Adrenal gland (tissue), 19 donors: ENCODE data around the gene FAM221A. TPM values are rescaled to one million over a fixed set of nuclear protein-coding genes. Genes with fewer than 3 reads are reported as not detected.
A peak's percentile ranks its signal among the peaks of the same experiment; 100 is the strongest.

Source experiments
- DNase-seq, 7 donors: peaks; one replicate each; pipeline ENCODE4 v3.0.0-alpha.2; 2019 to 2020
- H3K27ac ChIP-seq, 5 donors: fragments of 200-600 bp; sonication (generic) in 4 of 5; 1 replicate in 3 of 5; 2 replicates in 2 of 5; pipeline versions ENCODE4 v1.5.1 to v1.8.0; 2016 to 2020; ENCODE audit warnings: mild to moderate bottlenecking in 1 of 5
- H3K27me3 ChIP-seq: fragments of 200-600 bp; 2 replicates; pipeline ENCODE4 v1.8.0; 2021
- H3K36me3 ChIP-seq, 2 donors: fragments of 200-600 bp; replicated peaks in 1 of 2; 1 replicate in 1 of 2; 2 replicates in 1 of 2; pipeline versions ENCODE4 v1.5.1 to v1.8.0; 2018 to 2022
- H3K4me1 ChIP-seq, 2 donors: fragments of 200-600 bp; replicated peaks in 1 of 2; 1 replicate in 1 of 2; 2 replicates in 1 of 2; pipeline versions ENCODE4 v1.5.1 to v1.8.0; 2018 to 2021
- H3K4me3 ChIP-seq, 4 donors: fragments of 200-600 bp; sonication (generic) in 3 of 4; one replicate each; pipeline ENCODE4 v1.5.1; 2016 to 2018
- H3K9me3 ChIP-seq, 3 donors: fragments of 200-600 bp; sonication (generic) in 1 of 3; replicated peaks in 1 of 3; 1 replicate in 2 of 3; 2 replicates in 1 of 3; pipeline versions ENCODE4 v1.5.1 to v1.8.0; 2016 to 2021
- POLR2A ChIP-seq, 2 donors: fragments of 450-650 bp; IDR thresholded peaks; one replicate each; pipeline ENCODE4 v1.6.1; 2017; ENCODE audit warnings: antibody characterized with exemption in 2 of 2, mild to moderate bottlenecking in 2 of 2, moderate library complexity in 1 of 2
- WGBS, 4 donors: extraction: QIAGEN DNeasy Blood & Tissue Kit in 2 of 4; methylation state at CpG; one replicate each; pipeline versions ENCODE4 v1.1.5 to v1.1.7; 2013 to 2017; 5-methylcytosine and 5-hydroxymethylcytosine counted together
- intact Hi-C, 2 donors: fragments of 100-400 bp; cut with DNase I; formaldehyde crosslinking; loops; one replicate each; pipeline versions ENCODE4 v1.14.1 to v1.15.0; 2022 to 2023
- long read RNA-seq, 10 donors: library from polyadenylated mRNA in 3 of 10; unstranded in 2 of 10; stranded (forward) in 1 of 10; transcript quantifications; one replicate each; pipeline ENCODE4 v2.0.0 and lab custom pipeline, GENCODE V29; 2021 to 2026
- polyA plus RNA-seq, 3 donors: library from polyadenylated mRNA; stranded (reverse); fragments of 200-250 nt in 2 of 3; fragments of 350-450 nt in 1 of 3; fragmentation: Illumina TruSeq in 1 of 3; extraction: RNeasy Lipid Tissue Mini Kit (QIAGEN cat#74804) in 1 of 3; gene quantifications; one replicate each; pipeline ENCODE4 v1.2.3, GENCODE V29; 2013 to 2014
- total RNA-seq, 9 donors: library from RNA; depleted of rRNA in 4 of 9; stranded (reverse); fragments of >200 nt in 4 of 9; fragments of 120-200 nt in 1 of 9; fragmentation: NEBNext Ultra II Directional in 1 of 9; extraction: Animal tissue kit (Norgen Biotek cat#: 25700) in 1 of 9; gene quantifications; one replicate each; pipeline versions ENCODE4 v1.1.0 to v1.2.4, GENCODE V29; 2013 to 2023
- TF ChIP-seq, protein P1 (sequence below), 6 experiments: fragments of 450-650 bp in 4 of 6; fragments of 200-600 bp in 2 of 6; sonication (generic) in 1 of 6; IDR thresholded peaks; 1 replicate in 5 of 6; 2 replicates in 1 of 6; pipeline versions ENCODE4 v1.5.1 to v1.8.0; 2016 to 2021; ENCODE audit warnings: antibody characterized with exemption in 6 of 6, mild to moderate bottlenecking in 2 of 6, moderate library complexity in 1 of 6
- donor health status: healthy with polysubstance abuse.
- donor health status: Bipolar disorder and iron deficiency.
- donor health status: DM: yes; HTN: yes; CAD: no.
- donor health status: DM: no; HTN: no; CAD: no.
- donor health status: DM: no; HTN: no; CAD: no.
- donor health status: DM: yes; HTN: yes; CAD: no.

The FAM221A gene, protein sequence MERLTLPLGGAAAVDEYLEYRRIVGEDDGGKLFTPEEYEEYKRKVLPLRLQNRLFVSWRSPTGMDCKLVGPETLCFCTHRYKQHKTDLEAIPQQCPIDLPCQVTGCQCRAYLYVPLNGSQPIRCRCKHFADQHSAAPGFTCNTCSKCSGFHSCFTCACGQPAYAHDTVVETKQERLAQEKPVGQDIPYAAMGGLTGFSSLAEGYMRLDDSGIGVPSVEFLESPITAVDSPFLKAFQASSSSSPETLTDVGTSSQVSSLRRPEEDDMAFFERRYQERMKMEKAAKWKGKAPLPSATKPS
- total RNA-seq (1 to 10 TPM; 1.3 to 5.2 (median 4.3) TPM), polyA plus RNA-seq (1 to 10 TPM; 4.3 to 5.6 (median 5.2) TPM)
- long read RNA-seq, donor 1: 0 reads
- long read RNA-seq, donor 2: 0 reads
- long read RNA-seq, donor 3: 0 reads
- long read RNA-seq, donor 4, partial matches to known transcripts: 0 of 1 reads
- long read RNA-seq, donor 4, other reads (novel, unspliced or antisense): 0 of 1 reads
- long read RNA-seq, donor 5, partial matches to known transcripts: 0 of 4 reads
- long read RNA-seq, donor 5, other reads (novel, unspliced or antisense): 1 of 4 reads
- long read RNA-seq, donor 6, partial matches to known transcripts: 0 of 3 reads
- long read RNA-seq, donor 6, other reads (novel, unspliced or antisense): 1 of 3 reads
- long read RNA-seq, donor 7: 0 reads
- long read RNA-seq, donor 8: 0 reads
- long read RNA-seq, donor 9: 0 reads
- long read RNA-seq, donor 10: 0 reads

DNA sequence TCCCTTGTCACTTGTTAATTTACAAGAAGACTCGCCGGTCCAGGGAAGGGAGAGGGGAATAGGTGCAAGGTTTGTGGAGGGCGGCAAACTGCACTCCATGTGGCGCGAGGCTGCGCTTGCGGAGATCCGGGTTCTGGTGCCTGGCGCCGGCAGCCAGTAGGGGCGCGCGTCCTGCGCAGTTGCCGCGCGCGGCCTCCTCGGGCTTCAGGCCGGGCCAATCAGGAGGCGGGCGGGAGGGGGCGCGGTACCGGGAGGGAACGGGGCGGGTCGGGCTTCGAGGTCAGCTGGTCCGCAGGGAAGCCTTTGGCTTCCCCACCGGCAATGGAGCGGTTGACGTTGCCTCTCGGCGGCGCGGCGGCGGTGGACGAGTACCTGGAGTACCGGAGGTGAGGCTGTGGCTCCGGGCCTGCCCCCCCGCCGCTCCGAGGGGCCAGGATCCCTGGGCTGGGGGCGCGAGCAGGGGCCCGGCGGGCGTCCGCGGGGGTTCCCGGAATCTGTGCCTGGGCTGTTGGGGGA is at the start of gene FAM221A:
Gene FAM221A, plus strand, starts transcription at position 302 of the 516 bp plus-strand sequence. Its CDS starts 20 bp downstream, at position 322.
- intact Hi-C loops: loop anchor here in 1 of 2 donors (5.0 kb wide), 1 partner anchor 83 kb away; the partner anchor contains the start of gene CCDC126
- TF ChIP-seq POLR2A (IDR thresholded peaks at IDR 0.05): no peak
- TF ChIP-seq, protein P1, sequence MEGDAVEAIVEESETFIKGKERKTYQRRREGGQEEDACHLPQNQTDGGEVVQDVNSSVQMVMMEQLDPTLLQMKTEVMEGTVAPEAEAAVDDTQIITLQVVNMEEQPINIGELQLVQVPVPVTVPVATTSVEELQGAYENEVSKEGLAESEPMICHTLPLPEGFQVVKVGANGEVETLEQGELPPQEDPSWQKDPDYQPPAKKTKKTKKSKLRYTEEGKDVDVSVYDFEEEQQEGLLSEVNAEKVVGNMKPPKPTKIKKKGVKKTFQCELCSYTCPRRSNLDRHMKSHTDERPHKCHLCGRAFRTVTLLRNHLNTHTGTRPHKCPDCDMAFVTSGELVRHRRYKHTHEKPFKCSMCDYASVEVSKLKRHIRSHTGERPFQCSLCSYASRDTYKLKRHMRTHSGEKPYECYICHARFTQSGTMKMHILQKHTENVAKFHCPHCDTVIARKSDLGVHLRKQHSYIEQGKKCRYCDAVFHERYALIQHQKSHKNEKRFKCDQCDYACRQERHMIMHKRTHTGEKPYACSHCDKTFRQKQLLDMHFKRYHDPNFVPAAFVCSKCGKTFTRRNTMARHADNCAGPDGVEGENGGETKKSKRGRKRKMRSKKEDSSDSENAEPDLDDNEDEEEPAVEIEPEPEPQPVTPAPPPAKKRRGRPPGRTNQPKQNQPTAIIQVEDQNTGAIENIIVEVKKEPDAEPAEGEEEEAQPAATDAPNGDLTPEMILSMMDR (IDR thresholded peaks at IDR 0.05): peak; percentile 51 to 79 (median 70)
- peak; percentile 89 to 93 (median 91) for DNase-seq
- Histone ChIP-seq H3K4me1 (peaks cover 4 to 10% of the 10 kb centered on the region in 2 donors), H3K27ac (peak within 1 kb of the TSS in 4 of 5 donors; percentile 46 to 83 (median 68)), H3K27me3 (no peaks in the 10 kb centered on the region), H3K9me3 (no peaks in the 10 kb centered on the region), H3K36me3 (no peaks in the 10 kb centered on the region), H3K4me3 (peak within 1 kb of the TSS; percentile 12 to 74 (median 60))
- WGBS, 4 donors: 0 to 1% (median 0%) methylated on average over 3 to 53 of the region's 53 CpGs

DNA sequence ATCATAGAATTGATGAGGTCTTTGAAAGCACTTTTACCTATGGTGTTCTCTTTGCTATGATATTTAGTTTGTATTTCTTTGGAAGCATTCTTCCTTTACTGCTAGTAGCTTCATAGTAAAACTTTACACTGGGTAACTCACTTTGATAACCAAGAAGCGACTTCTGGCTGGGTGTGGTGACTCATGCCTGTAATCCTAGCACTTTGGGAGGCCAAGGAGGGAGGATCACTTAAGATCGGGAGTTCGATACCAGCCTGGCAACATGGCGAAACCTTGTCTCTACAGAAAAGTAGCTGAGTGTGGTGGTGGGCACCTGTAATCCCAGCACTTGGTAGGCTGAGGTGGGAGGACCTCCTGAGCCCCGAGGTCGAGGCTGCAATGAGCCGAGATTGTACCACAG is 46.6 kb upstream of the FAM221A start:
- no peaks in the 10 kb centered on the region for H3K36me3 ChIP-seq
- no peaks in the 10 kb centered on the region for H3K9me3 ChIP-seq
- no peak for DNase-seq
- H3K27me3 ChIP-seq: no peaks in the 10 kb centered on the region
- H3K4me1 ChIP-seq: no peaks in the 10 kb centered on the region
- intact Hi-C loops: no loop called here
- no peak overlapping the region for H3K27ac ChIP-seq
- H3K4me3 ChIP-seq: no peak overlapping the region
- TF ChIP-seq, protein P1 (IDR thresholded peaks at IDR 0.05): no peak
- TF ChIP-seq POLR2A (IDR thresholded peaks at IDR 0.05): no peak
- WGBS, 4 donors: 96 to 98% (median 97%) methylated on average over 7 of the region's 7 CpGs

DNA sequence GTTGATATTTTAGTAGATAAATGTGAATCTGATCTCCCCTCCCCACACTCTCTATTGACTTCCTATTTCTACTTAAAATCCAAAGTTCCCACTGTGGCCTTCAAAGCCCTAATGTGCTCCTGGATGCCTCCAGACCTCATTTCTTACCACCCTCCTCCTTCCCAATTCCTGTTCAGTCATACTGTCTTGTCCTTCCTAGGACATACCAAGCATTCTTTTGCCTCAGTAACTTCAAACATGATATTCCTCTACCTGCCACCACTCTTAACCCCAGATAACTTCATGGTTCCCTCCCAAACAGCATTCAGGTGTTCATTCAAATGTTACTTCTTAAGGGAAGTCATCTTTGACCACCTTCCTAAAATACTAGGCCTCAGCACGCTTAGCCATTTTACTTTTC is 34.2 kb upstream of the FAM221A start:
- no peak for DNase-seq
- Histone ChIP-seq H3K27me3 (no peaks in the 10 kb centered on the region), H3K9me3 (no peaks in the 10 kb centered on the region), H3K36me3 (no peaks in the 10 kb centered on the region), H3K4me1 (no peaks in the 10 kb centered on the region), H3K27ac (no peak overlapping the region), H3K4me3 (no peak overlapping the region)
- TF ChIP-seq, protein P1 (IDR thresholded peaks at IDR 0.05): no peak
- no peak for TF ChIP-seq POLR2A (IDR thresholded peaks at IDR 0.05)
- WGBS, 4 donors: 97 to 100% (median 99%) methylated on average over 1 of the region's 1 CpG
- intact Hi-C loops: no loop called here

DNA sequence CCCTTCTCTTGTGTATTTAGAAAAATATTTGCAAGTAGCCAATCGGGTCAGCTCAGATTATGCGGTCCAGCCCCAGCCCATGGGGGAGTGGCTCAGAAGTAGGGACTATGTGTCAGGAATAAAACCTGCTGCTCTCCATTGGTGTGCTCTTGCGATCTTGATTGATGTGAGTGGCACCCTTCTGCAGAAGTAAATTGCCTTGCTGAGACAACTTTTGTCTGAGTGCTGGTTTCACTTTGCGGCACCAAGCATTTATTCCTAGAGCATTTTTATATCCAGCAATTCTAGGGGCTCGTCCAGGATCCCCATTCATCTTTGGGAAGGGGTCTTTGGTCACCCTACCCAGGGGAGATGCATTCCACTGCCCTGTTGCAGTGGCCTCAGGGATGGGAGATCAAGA is 26.1 kb upstream of the FAM221A start:
- Histone ChIP-seq H3K9me3 (peaks cover 0 to 9% (median 0%) of the 10 kb centered on the region in 3 donors), H3K27me3 (no peaks in the 10 kb centered on the region), H3K4me1 (no peaks in the 10 kb centered on the region), H3K36me3 (no peaks in the 10 kb centered on the region), H3K4me3 (no peak overlapping the region), H3K27ac (no peak overlapping the region)
- intact Hi-C loops: no loop called here
- TF ChIP-seq, protein P1 (IDR thresholded peaks at IDR 0.05): no peak
- no peak for TF ChIP-seq POLR2A (IDR thresholded peaks at IDR 0.05)
- DNase-seq: no peak
- WGBS, 4 donors: 86 to 89% (median 86%) methylated on average over 5 of the region's 5 CpGs
